ENCODE results near the gene IDH2. TPM values are rescaled to one million over a fixed set of nuclear protein-coding genes. Genes with fewer than 3 reads are reported as not detected.

The IDH2 gene
- total and polyA plus RNA-seq, 10 of the 15 experiments (the other 5 are each of a cell fraction or from before 2014, with no cell fraction given) = 2.3 to 358 (median 242) TPM

- no peaks in the 10 kb centered on the region for H4K20me1 ChIP-seq (ENCODE audit: control insufficient read depth, insufficient read depth)
- in situ Hi-C loops (cut with MboI) = loop anchor here (5.0 kb wide), 1 partner anchor 176 kb away; no protein-coding TSS in a partner anchor
- H3K36me3 ChIP-seq (ENCODE audit: control insufficient read depth in 2 of 2, insufficient read depth in 2 of 2, low read length in 1 of 2) = peaks cover 25 to 43% of the 10 kb centered on the region in 2 experiments
- DNase-seq (ENCODE audit: low read depth, low spot score) = no peak
- CTCF ChIA-PET = interaction anchor here (0.6 to 7.5 kb wide), 2 partner anchors 174 to 320 kb away, joined by 3 to 85 read pairs; no protein-coding TSS in a partner anchor
- H3K4me3 ChIP-seq = no peak overlapping the region
- H3K9ac ChIP-seq (ENCODE audit: control insufficient read depth, insufficient read depth, low read length) = no peak overlapping the region
- BruUV-seq (replicated peaks) = no TSS peak
- H3K4me1 ChIP-seq (ENCODE audit: control insufficient read depth, insufficient read depth, low read length) = no peaks in the 10 kb centered on the region
- H3K79me2 ChIP-seq (ENCODE audit: control insufficient read depth, insufficient read depth, low read length) = no peaks in the 10 kb centered on the region
- H2AFZ ChIP-seq (ENCODE audit: control insufficient read depth, low read depth, low read length) = no peak overlapping the region
- no peak overlapping the region for H3K4me2 ChIP-seq (ENCODE audit: control insufficient read depth, insufficient read depth)
- no peak for ATAC-seq
- H3K27me3 ChIP-seq (replicated peaks in 1 of 2; ENCODE audit: control insufficient read depth in 2 of 2, insufficient read depth in 2 of 2, low read length in 1 of 2) = no peaks in the 10 kb centered on the region
- intact Hi-C loops (cut with micrococcal nuclease; ENCODE audit: unreplicated experiment) = loop anchor here (5.0 kb wide), 2 partner anchors 41 to 331 kb away; no protein-coding TSS in a partner anchor
- no peaks in the 10 kb centered on the region for H3K9me3 ChIP-seq (replicated peaks; ENCODE audit: control insufficient read depth, insufficient read depth, low read length)
- no peak overlapping the region for H3K27ac ChIP-seq (ENCODE audit: control insufficient read depth, insufficient read depth)
- RAD21 ChIA-PET (ENCODE audit: unreplicated experiment) = interaction anchor here (0.7 kb wide), 1 partner anchor 72 kb away, joined by 3 read pairs; the partner anchor contains the start of gene ZNF710
- FAIRE-seq = no peak
- POLR2A ChIA-PET = interaction anchor here (0.6 to 0.7 kb wide), 3 partner anchors 23 to 139 kb away, joined by 3 to 6 read pairs (median 4); no protein-coding TSS in a partner anchor
- over 99% methylated on average over 17 of the region's 17 CpGs for WGBS (ENCODE audit: insufficient coverage, insufficient replicate concordance, low lambda C conversion rate, missing lambda C conversion rate)
- SMC1A ChIA-PET (ENCODE audit: uncharacterized antibody, unreplicated experiment) = interaction anchor here (1.0 to 3.5 kb wide), 2 partner anchors 55 to 174 kb away, joined by 4 to 32 read pairs; no protein-coding TSS in a partner anchor
- TF ChIP-seq CBFB (IDR thresholded peaks at IDR 0.05; ENCODE audit: low read depth) (no peak), IKZF2 (IDR thresholded peaks at IDR 0.05) (no peak), NFYB (IDR thresholded peaks at IDR 0.05; ENCODE audit: insufficient read depth, low read depth, low read length) (no peak), E4F1 (IDR thresholded peaks at IDR 0.05; ENCODE audit: borderline replicate concordance, partially characterized antibody) (no peak), SP1 (IDR thresholded peaks at IDR 0.05; ENCODE audit: low read depth, low read length) (no peak), TCF12 (IDR thresholded peaks at IDR 0.05; ENCODE audit: low read depth, low read length) (no peak), NR2C1 (IDR thresholded peaks at IDR 0.05) (no peak), ZBTB40 (IDR thresholded peaks at IDR 0.05; ENCODE audit: borderline replicate concordance) (no peak), NR2C2 (IDR thresholded peaks at IDR 0.05; ENCODE audit: borderline replicate concordance, control insufficient read depth, insufficient read length, low read depth) (no peak), NBN (IDR thresholded peaks at IDR 0.05) (no peak)
- TF ChIP-seq, protein P1, sequence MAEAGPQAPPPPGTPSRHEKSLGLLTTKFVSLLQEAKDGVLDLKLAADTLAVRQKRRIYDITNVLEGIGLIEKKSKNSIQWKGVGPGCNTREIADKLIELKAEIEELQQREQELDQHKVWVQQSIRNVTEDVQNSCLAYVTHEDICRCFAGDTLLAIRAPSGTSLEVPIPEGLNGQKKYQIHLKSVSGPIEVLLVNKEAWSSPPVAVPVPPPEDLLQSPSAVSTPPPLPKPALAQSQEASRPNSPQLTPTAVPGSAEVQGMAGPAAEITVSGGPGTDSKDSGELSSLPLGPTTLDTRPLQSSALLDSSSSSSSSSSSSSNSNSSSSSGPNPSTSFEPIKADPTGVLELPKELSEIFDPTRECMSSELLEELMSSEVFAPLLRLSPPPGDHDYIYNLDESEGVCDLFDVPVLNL (IDR thresholded peaks at IDR 0.05; ENCODE audit: low read depth, low read length) = no peak
- TF ChIP-seq, protein P2, sequence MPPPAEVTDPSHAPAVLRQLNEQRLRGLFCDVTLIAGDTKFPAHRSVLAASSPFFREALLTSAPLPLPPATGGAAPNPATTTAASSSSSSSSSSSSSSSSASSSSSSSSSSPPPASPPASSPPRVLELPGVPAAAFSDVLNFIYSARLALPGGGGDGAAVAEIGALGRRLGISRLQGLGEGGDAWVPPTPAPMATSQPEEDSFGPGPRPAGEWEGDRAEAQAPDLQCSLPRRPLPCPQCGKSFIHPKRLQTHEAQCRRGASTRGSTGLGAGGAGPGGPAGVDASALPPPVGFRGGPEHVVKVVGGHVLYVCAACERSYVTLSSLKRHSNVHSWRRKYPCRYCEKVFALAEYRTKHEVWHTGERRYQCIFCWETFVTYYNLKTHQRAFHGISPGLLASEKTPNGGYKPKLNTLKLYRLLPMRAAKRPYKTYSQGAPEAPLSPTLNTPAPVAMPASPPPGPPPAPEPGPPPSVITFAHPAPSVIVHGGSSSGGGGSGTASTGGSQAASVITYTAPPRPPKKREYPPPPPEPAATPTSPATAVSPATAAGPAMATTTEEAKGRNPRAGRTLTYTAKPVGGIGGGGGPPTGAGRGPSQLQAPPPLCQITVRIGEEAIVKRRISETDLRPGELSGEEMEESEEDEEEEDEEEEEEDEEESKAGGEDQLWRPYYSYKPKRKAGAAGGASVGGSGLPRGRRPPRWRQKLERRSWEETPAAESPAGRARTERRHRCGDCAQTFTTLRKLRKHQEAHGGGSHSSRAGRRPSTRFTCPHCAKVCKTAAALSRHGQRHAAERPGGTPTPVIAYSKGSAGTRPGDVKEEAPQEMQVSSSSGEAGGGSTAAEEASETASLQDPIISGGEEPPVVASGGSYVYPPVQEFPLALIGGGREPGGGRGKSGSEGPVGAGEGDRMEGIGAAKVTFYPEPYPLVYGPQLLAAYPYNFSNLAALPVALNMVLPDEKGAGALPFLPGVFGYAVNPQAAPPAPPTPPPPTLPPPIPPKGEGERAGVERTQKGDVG (CRISPR knock-in tag; IDR thresholded peaks at IDR 0.05) = no peak
Measured at GRCh38 chr15:90072978-90073640, 29.2 kb downstream of the IDH2 start.

All from GM12878 (cell line).